DMS153 (cell line): Measurements from ENCODE around the gene RBM19.

Experiments
- DNase-seq: peaks from one replicate; lab custom pipeline; 2025; lab: John Stamatoyannopoulos, UW

Gene RBM19

DNA sequence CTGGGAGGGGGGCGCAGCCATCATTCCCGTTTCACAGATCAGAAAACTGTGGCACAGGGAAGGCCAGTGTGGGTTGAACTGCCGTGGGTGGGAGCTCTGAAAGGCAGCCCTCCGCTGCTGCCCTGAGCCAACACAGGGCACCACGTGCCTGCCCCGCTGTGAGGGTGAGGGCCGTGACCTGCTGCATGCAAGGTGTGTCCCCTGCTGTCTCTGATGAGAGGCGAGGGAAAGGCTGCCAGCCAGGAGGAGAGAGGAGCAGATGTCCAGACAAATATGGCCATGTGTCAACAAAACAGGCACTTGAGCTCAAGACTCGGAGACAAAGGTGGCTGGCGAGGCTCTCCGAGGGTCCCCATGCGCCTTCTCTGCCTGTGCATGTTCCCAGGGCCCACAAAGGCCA lies 108.8 kb downstream of the RBM19 start:
- no peak for DNase-seq

DNA sequence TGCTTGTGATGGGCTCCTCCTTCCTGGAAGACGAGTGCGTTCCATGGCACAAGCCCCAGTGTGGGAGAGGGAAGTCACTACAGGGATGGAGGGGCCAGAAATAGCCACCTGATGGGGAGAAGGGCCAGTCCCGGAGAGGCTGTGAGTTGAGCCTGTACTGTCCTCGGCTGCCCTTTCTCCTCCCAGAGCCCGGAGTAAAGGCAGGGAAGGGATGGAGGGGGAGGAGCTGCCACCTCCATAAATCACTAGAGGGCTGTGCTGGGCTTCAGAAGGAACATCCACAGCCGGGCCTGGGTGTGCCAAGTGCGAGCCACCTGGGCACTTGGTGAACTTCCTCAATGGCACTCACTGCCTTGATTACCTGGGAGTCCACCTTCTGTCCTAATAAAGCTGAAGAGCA lies 110.1 kb downstream of the RBM19 start:
- no peak for DNase-seq

DNA sequence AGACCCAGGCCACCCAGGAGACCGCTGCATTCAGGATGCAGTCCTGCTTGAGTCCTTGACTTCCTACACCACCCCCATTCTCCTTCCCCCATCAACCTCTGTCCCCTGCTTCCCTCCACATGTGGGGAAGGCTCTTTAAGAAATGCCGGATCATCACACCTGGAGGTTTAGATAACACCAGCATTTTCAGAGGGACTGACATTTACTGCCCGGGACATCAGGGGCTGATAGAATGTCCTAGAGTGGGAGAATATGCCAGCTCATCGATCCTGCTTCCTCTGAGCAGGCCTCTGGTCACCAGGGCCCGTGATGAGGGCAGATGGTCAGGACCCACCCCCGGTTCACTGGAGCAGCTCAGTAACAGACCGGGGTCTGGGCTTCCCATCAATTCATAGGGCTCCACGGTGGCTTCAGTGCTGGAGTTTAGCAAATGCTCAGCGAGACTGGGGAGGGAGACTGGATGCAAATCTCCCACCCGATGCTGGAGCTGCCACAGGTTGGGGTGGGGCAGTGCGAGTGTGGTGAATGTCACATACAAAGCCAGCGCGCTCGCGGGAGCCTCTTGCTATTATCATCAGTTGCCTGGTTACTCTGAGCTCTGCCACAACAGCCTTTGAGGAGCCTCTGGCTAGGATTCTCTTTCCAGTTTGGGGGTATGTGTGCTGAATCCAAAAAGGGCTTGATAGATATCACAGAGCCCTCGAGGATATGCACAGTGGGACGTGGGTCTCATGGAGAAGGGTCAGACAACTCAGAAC lies 111.6 kb downstream of the RBM19 start:
- peak; percentile 57 for DNase-seq

DNA sequence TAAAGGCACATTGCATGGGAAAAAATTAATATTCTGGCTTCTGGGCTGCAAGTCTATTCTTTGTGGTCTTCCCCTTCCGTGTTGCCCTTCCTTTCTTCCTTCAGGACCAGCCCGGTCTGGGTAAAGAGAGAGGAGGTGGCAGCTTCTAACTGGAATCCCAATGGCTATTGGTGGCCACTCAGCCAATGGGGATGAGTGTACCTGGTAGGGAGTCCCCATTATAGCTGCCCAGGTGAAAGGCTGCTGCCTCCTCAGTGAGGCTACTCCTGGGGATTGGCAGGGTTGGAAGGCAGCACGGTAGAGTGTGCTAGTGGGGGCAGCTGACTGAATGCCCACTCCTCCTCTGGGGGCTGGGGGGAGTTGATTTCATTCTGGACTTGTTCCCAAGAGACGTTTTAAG lies 112.6 kb downstream of the RBM19 start:
- DNase-seq = peak; percentile 70

DNA sequence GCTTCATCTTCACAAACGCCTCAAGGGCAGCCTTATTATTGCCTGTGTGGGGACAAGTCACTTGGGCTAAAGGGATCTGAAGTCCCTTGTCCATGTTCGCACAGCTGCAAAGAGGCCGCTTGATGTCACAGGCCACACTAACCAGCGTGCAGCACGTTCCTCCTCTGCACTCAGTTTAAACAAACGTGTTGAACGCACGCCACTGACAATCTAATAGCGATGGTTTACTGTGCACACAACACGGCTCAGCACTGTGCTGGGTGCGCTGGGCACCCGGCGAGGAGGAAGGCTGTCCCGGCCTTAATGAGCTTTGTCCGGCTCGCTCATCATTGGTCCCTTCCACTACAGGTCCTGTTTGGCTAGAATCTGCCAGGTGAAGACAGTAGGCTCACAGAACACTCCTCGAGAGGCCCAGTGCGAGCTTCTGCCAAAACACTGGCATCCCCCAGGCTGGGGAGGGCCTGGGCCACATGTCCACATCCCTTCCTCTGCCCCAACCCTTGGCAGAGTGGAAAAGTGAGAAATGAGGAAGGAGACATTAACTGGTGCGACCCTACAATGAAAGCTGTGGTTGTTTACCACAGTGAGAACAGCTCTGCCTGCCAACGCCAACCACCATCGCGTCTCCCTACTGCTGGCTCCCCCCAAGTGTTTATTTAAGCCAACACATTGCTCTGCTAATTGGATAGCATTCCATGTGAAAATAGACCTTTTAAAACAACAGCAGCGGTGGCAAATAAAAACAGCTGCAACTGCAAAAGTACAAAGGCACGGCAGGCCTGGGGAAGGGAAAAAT lies 113.2 kb downstream of the RBM19 start:
- peak; percentile 44 for DNase-seq

DNA sequence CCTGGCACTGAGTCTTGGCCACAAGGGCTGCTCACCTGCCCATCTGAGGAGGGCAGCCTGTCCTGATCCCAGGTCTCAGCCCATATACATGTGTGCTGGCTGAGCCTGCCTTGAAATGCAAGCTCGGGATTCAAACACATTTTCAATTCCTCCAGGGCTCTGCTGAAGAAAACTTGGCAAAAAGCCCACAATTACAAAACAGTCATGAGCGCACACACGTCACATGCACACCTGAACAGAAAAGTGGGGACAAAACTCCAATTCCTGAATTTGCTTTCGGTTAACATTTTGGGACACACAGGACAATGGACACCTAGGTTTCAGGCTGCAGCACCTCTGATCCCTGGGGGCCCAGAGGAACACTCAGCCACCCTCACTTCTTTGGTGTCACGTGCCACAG lies 113.9 kb downstream of the RBM19 start:
- DNase-seq = peak; percentile 16

DNA sequence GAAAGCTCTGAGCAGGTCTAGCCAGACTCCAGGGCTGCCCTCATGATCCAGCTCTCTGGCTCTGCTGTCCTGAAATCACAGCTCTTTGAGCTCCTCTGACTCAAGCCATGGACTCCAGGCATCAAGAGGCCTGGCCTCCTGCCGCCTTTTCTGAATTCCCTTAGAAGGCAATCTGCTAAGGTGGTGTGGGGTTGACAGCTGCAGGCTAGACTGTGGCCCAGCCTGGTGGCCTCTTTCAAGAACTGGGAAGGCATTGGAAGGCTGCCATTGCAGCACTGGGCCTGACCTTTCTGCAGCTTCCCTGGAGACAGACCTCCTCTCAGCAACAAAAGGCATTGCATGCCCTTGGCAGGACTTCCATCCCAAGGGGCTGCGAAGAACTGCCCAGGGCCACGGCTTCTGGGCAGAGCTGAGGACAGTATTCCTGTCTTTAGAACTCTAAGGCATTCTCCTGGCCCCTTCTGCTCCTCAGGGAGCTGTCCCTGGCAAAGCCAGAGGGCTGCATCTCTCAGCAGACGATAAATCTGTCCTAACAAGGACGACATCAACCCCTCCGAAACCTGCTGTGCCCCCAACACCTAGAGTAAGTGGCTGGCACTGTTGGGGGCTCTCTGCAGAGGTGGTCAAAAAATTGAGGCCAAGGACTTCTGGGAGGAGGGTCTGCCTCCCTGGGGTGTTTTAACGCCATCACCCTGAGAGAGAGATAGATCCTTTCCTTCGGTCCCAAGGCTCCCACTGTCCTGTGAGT lies 115.6 kb downstream of the RBM19 start:
- no peak for DNase-seq

DNA sequence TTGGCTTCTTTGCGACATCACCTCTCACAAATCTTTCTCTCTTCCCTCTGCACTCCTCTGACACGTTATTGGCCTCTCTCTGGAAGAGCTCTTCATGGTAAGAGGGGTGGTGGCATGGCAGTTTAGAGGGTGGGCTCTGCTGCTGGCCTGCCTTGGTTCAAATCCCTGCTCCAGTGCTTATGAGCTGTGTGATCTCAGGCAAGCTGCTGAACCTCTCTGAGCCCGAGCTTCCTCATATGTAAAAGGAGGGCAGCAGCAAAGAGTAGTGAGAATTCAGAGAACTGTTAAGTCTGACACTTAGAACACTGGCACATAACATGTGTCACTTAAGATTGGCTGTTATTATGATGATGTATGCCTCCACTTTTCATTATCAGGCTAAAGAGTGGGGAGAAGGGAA lies 118.3 kb downstream of the RBM19 start:
- no peak for DNase-seq

DNA sequence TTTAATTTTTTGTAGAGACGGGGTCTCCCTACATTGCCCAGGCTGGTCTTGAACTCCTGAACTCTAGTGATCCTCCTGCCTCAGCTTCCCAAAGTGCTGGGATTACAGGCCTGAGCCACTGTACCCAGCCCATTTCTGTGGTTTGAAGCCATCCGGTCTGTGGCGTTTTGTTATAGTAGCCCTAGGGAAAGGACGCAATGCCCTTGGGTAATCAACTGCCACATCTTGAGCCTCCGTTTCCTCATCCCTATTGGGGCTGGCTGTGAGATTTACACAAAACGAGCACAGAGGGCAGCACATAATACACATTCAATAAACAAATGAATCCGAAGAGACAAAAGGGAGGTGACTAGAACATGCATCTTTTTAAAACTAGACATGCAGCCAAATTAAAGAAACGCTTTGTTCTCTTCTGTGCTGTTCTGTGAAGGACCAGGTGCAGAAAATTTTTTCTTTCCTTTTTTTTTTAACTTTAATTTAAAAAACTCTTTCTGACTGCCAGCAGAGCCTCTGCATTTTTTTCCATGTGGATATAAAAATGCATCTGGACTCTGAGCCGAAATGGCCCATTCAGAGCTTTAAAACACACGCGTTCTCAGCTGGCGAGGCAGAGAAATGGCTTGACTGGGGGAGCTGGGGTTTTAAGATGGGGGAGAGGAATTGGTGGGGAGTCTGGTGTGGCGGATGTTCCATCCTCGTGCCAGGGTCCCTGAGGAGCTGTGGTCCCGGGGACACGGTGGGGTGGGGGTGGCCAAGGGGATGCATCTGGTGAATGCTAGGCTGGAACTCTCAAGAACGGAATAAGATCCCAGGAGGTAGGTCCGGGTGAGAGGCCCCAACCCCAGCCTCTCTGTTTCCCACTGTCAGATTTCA lies 119.0 kb downstream of the RBM19 start:
- DNase-seq = no peak

DNA sequence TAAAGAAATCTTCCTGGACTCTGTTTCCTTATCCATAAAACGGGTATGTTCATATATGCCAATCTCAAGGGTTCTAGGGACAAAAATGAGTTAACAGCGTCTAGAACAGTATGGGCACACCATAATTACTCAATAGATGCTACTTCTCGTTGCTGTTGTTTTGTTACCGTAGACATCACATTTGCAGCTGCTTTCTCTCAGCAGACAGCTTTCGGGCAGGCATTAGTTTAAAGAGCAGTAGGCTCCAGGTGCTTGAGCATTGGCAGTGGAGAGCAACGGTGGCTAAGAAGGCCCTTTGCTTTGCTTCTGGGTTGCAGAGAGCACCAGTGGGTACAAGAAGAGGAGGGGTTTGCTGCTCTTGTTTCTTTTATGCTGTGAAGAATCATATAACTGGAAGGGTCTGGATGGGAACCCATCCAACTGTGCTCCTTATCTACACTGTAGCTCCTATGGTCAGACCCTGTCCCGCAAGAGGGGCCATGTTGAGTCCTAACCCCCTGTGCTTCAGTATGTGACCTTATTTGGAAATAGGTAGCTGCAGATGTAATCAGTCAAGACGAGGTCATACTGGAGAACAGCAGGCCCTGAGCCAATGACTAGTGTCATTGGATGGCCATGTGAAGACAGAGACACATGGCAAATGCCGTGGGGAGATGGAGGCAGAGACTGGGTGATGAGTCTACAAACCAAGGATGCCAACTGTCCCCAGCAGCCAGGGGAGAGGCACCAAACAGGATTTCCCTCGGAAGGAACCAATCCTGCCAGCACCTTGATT lies 120.0 kb downstream of the RBM19 start:
- no peak for DNase-seq

DNA sequence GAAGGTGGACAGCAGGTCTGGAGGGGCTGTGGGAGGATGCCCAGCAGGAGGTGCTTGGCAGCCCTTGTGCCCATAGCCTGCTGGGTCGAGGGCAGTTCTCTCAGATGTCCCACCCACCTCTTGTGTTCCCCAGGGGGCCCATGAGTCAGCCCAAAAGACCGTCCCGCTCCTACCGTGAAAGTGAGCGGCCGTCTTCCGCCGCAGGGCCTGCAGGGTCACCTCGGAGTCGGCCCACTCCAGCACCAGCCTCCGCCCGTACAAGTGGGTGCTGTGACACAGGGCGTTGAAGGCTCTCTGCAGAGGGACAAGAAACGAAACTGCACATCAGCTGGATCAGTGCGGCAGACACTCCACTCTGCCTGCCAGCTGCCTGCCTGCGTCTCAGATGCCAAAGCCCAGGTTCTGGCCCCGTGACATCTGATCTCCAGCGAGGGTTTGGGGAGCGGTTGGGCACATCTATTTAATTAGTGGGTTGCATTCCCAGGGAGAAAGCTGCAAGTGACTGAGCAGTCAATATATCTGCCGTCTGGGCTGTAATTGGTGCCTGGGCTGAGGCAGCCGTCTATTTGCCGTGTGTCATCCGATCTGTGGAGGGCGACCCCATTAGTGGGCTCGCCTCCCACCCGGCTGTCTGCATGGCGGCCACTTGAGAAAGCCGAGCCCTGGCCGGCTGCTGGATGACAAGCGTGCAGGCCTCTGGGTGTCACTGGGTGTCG lies 121.5 kb downstream of the RBM19 start:
- no peak for DNase-seq

DNA sequence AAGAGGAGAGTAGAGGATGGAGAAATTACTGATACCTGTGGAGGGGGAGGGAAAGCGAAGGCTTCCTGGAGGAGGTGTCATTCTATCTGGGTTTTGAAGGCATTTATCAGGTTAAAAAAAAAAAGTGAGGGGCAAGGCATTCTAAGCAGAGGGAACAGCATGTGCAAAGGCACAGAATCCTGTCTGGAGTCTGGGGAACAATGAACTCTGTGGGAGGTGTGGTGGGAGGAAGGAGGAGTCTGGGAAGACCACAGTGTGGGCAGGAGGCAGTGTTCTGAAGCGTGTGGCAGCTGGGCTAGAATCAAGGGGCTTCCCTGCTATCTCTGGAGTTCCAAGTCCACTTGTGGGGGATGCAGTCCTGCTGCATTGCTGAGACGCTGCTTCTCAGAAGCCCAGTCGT lies 123.4 kb downstream of the RBM19 start:
- no peak for DNase-seq

DNA sequence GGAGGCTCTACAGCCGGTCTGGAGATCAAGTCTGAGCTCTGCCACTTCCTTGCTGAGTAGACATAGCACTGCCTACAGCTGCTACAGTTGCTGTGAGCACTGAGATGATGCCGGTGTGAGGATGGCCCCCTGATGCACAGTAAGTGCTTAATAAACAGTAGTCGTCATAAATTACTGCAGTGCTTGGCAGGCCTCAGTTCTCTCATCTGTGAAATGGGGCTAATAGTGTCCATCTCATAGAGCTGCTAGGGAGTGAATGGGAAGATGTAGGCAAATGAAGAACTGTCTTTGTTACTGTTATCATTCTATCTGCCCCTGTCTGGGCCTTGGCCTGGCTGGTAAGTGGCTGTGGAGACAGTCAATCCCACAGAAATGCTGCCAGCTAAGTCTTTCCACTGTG lies 124.3 kb downstream of the RBM19 start:
- no peak for DNase-seq

DNA sequence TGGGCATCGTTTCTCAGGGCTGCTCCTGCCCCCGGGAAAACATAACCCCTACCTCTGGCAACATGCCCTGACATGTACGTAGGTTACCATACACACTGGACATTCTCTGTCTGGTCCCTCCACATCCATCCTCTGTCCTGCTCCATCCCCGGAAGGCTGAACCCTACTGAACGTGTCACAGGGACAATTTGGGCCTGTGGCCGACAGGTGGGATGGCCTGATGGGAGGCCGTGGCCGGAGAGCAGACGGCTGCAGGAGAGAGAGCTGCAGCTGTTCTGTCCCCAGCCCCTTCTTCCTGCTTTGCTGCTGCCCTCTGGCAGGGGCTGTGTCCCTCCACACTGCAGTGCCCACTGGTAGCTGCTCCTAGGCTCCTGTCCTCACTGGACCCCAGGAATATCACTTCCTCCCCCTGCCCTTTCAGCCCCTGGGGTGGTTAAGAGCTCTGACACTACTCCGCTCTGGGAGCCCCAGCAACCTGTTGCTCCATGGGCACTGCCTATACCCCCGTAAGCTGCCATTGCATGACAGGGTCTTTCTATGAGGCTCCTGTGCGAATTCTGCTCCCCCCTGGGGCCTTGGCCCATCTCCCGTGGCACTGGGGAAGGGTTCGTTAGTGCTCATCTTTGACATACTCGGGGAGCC lies 125.6 kb downstream of the RBM19 start:
- no peak for DNase-seq

DNA sequence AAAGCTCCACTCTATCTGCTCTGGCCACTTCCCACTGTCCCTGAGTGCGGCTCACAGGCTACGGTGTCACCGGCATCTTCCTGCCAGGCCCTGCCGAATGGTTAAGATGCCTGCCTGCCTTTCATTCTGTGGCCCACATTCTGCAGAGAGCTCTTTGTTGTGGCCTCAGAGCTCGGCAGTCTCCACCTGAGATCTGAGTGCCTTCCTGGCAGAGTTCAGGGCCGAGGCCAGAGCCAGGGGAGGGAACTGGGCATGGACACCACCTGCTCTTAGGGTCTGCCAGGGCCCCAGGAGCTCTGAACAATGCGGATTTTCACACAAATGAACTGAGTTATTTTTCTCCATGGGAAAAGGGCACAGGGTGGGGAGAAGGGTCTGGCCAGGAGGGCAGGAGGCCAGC lies 127.2 kb downstream of the RBM19 start:
- no peak for DNase-seq

DNA sequence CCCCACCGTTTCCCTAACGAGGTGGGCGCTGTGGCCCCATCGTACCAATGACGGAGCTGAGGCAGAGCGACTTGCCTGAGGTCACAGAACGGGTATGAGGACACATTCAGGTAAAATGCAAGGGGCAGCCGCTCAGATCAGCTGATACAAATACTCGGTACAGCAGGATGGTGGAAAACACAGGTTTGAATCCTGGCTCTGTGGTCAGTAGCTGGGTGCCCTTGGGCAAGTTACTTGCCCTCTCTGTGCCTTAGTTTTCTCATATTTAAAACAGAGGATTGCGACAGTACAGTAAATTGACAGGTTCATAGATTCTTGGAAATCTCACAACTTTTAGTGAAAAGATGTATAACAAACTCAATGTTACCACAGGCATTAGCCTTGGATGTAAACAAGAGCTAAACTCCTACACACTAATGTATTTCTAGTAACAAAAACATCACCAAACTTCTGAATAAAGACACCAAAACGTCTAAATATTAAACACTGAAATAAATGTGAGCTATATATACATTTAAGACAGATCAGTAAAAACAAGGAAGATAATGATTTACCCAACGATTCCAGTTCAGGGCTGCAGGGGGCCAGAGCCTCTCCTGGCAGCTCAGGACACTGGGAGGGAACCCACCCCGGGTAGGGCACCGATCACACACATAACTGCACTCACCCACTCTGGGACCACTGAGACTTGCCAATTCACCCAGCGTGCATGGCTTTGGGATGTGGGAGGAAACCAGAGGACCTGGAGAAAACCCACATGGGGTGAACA lies 128.4 kb downstream of the RBM19 start:
- no peak for DNase-seq

DNA sequence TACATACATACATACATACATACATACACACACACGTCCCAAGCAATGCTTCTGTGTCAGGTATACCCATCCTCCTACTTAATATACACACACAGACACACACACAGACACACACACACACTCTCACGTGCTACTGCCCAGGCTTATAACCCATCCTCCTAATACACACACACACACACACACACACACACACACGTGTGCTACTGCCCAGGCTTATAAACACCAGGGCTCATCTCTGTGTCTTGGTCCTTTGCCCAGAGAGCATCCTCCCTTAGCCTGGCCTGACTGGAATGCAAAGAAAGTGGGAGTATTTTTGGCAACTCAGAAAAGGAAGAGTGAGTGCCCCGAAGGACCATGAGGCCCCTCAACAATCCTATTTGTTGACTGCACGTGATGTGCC lies 129.0 kb downstream of the RBM19 start:
- no peak for DNase-seq

DNA sequence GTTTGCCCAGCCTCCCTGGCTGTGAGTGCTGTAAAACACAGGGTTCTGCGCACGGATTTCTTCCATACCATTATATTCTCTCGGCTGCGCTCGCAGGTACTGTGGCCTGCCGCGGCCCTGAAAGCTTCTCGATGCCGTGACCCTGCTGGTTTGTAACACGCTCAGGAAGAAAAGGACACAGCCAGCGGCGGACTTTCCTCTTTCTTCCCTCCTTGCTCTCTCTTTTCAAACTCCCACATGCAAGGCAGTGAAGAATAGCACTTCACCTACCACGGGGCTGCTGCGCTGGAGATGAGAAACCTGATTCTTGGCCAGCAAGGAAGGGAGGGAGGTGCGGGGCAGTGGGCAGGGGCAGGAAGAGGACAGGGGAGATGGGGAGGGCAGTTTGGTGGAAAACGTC lies 130.2 kb downstream of the RBM19 start:
- DNase-seq = no peak

DNA sequence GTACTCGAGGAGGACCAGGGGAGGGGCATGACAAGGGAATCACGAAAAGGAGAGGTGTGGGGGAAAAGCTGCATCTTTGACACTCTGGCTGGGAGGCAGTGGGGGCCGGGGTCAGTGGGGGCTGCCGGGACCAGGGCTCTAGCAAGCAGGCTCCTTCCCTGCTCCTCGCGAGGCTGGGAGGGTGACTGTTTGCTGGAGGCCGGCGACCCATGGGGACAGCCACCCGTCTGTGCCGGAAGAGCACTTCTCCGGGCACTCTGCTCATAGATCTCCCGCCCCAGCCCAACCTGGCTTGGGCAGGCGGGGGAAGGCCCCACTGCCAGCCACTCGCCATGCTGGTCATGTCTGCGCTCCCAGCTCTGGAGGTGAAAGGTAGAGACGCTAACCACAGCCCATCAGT lies 130.7 kb downstream of the RBM19 start:
- no peak for DNase-seq
